GM19467 (cell line): Measurements from ENCODE around the gene ANXA4.
A peak's percentile ranks its signal among the peaks of the same experiment; 100 is the strongest.
"Not testable (repeated sequence)": the region's sequence is repeated elsewhere in the genome, so short reads cannot be mapped to it uniquely, and the experiment has no call there.

Experiments
- ATAC-seq: cut with Tn5 transposase; IDR thresholded peaks from one replicate; pipeline ENCODE4 v1.9.1; 2021; ENCODE audit warnings: mild to moderate bottlenecking, moderate library complexity; ENCODE audit not compliant: unreplicated experiment

ANXA4 gene

GRCh38 chr2:69801745-69802290, 59.9 kb downstream of the ANXA4 start:
- ATAC-seq = no peak

DNA sequence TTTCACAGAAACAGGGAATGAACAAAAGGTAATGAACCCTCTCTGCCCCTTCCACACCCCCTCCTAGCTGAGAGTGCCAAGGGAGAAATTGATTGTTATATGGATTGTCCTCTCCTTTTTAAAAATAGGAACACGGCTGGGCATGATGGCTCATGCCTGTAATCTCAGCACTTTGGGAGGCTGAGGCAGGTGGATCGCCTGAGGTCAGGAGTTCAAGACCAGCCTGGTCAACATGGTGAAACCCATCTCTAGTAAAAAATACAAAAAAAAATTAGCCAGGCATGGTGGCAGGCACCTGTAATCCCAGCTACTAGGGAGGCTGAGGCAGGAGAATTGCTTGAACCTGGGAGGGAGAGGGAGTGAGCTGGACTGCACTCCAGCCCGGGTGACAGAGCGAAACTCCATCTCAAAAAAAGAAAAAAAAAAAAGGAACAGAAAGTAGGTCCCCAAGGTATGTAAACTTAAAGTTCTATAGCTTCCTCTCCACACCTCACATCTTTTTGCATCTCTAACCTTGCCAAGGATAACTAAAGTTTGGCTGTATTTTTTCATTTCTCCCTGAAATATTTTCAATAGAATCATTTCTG, 60.9 kb downstream of the ANXA4 start:
- ATAC-seq = not testable (repeated sequence)

DNA sequence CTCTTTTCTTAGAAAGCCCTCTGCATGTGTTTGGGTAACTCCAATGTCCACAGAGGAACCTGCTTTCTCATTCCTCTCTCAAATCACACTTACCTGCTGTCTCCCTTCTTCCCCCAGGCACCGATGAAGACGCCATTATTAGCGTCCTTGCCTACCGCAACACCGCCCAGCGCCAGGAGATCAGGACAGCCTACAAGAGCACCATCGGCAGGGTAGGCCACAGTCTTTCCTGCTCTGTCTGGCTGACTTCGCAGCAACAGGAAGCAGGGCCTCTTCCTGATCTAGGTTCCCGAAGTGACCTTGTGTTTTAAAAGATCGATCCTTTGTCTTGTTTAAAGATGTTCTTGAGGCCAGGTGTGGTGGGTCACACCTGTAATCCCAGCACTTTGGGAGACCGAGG, 62.5 kb downstream of the ANXA4 start:
- ATAC-seq = no peak

DNA sequence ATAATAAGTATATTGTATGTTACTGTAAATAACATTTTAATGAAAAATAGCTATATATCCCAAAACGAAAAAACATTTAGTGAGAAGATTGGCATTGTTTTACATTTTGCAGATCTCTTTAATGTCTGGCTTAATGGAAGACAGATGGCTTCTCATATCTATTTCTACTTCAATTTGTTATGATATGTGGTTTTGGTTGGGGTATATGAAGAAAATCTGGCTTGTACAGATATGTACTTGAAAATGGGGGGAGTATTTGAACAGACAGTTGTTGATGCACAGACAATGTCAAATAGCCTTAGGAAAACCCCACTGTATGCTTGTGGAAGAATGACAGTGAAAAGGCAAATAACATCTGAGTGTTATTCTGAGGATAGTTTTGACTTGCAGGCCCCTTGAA, 64.0 kb downstream of the ANXA4 start:
- no peak for ATAC-seq

- no peak for ATAC-seq
Observed at GRCh38 chr2:69807821-69808540, 66.0 kb downstream of the ANXA4 start.

GRCh38 chr2:69810550-69810949, 68.6 kb downstream of the ANXA4 start:
- no peak for ATAC-seq

- no peak for ATAC-seq
Observed at GRCh38 chr2:69811018-69811417, 69.1 kb downstream of the ANXA4 start.

DNA sequence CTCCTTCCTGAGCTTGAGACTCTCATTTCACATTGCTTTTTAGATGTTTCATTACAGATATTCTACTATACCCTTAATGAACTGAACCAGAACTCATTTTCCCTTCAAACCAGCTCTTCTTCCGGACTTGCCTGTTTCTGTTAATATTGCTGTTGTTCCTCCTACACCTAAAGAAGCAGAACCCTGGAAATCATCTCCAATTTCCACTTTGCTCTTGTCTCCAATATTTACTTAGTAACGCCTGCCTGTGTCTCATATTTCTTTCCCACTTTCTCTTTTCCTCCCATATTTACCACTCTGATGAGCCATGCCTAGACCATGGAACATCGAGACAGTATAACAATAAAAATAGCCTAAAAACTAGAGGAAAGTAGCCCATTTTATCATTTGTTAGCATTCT, 69.7 kb downstream of the ANXA4 start:
- ATAC-seq = no peak

DNA sequence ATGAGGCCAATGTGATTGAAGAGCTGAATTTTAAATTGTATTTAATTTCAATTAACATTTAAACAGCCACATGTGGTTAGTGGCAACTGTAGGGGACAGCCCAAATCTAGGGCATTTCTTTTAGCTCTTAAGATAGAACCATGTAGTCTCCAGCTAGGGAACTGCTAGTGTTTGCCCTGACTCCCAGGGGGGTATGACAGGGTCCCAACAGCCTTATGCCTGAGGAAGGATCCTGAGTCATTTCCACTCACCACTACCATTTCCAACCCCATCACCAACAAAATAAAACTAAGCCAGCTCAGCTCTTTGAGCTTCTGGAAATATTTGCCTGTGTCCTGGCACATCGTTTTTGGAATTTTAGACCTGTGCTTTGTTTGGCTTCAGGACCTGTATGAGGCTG, 73.8 kb downstream of the ANXA4 start:
- ATAC-seq = no peak

DNA sequence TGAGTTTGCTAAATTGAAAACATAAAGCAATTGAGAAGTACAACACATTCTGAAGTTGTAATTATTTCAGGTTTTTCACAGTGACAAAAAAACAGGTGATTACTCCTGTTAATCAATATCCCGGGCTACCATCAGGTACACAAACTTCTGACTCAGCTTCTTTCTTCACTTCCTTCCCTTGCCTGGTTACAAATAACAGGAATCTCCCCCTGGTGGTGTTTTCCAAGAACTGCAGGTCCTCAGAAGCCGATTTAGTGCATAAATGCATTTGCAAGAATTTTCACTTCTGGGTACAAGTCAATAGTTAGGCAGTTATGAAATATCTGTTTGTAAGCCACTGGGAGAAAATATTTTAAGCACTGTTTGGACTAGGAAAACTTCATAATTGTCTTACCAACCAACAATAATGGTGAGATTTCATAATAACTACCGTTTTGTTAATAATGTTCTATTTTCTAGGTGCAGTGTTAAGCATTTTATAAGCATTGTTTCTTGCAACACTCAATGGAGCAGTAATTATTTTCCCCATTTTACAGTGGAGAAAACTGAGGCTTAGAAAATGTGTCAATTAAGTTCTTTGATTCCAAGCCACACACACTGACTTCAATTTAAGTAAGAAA, 75.1 kb downstream of the ANXA4 start:
- ATAC-seq = no peak

- ATAC-seq = no peak
Observed at GRCh38 chr2:69817729-69818501, 76.0 kb downstream of the ANXA4 start.

DNA sequence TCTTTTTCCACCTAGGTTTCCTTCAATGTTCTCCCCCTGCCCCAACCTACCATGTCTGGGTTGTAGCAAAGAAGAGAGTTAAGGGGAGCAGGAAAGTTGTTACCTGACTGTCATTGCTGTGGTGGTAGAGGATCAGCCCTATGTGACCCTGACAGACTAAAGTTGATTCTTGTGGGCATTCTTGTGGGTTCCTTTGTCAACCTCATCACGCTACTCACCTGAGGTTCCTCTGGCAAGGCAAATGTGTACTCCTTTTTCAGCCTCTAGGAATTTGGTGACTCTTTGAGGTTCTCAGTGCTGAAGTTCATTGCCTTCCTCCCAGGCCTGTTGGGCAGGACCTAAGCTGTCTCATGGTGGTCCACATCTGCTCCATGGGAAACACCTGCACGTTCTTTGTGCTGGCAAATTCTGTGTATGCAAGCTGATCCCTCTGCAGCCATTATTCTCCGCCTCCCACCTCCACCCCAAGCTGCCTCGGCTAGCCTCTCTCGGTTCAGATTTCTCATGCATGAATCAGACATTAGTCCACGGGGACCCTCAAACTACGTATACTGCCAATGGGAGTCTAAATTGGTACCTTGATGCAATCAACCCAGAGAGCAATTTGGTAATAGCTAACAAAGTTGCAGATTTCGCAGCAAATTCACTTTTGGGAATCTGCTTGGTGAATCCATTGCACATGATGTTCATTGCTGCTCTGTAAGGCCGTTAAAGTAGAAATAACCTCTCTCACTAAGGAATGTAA, 86.0 kb downstream of the ANXA4 start:
- ATAC-seq = no peak

DNA sequence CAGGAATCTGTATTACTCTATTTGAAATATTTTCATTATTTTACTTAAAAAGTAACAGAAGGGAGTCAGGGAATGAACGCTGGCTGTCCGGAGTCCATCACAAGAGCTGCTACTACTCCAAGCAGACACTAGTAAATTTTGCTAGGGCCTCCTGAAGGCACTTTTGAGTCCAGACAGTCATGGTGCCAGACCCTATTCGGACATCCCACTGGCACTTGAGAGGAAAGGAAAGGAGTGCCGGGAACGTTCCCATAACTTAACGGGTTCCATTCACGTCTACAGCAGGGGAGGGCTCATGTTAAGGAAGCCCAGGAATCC, 87.0 kb downstream of the ANXA4 start:
- ATAC-seq = no peak

DNA sequence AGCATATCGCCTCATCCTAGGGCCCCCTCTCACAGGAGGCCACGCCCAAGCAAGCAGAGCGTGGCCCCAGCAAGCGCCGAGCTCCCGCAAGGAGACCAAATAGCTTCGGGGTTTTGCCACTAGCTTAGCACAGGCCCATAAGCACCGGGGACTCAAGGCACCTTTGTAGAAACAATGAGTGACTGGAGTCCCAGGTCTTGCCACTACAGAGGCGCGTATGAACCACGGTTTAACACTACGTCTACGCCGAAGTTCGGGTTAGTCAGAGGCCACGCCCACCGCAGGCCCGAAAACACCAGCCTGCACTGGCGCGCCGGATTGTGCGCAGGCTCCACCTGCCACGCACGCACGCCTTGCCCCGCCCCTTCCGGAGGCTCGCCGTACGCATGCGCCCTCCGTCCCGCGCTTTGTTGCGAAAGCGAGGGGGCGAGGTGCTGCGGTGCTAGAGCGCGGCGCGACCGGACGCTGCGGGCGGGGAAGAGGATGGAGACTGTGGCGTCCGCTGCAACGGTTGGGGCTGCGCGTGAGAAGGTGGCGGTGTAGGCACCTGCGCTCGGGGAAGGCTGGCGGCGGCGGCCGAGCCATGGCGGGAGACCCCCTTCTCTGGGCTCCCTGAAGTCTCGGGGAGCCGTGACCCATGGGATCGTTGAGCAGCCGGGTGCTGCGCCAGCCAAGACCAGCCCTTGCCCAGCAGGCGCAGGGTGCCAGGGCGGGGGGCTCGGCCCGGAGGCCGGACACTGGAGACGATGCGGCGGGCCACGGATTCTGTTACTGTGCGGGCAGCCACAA, 87.5 kb downstream of the ANXA4 start, which contains the start of gene GMCL1:
Gene GMCL1, plus strand, starts transcription at position 405 of the 789 bp plus-strand sequence. Its CDS starts 233 bp downstream, at position 638.
- peak; percentile 90 for ATAC-seq

GRCh38 chr2:69830045-69830905, 88.3 kb downstream of the ANXA4 start:
- ATAC-seq = peak; percentile 18

DNA sequence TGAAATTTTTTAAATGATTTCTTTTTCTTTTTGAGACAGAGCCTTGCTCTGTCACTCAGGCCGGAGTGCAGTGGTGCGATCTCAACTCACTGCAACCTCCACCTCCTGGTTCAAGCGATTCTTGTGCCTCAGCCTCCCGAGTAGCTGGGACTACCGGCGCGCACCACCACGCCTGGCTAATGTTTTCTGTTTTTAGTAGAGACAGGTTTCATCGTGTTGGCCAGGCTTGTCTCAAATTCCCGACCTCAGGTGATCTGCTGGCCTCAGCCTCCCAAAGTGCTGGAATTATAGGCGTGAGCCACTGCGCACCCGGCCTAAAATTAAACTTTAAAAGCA, 88.9 kb downstream of the ANXA4 start:
- not testable (repeated sequence) for ATAC-seq

DNA sequence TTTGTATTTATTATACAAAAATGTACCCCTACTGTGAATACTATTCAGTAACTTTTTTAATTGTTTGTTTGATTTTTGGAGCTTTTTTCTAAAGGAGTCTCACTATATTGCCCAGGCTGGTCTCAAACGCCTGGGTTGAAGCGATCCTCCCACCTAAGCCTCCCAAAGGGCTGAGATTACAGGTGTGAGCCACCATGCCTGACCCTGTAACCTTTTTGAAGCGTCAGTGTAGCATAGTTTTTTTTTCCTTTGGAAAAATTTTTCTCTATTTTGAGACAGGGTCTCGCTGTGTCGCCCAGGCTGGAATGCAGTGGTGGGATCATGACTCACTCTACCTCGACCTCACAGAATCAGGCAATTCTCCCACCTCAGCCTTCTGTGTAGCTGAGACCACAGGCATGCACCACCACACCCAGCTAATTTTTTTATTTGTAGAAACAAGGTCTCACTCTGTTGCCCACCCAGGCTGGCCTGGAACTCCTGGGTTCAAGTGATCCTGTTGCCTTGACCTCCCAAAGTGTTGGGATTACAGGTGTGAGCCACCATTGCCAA, 89.5 kb downstream of the ANXA4 start:
- ATAC-seq = no peak

DNA sequence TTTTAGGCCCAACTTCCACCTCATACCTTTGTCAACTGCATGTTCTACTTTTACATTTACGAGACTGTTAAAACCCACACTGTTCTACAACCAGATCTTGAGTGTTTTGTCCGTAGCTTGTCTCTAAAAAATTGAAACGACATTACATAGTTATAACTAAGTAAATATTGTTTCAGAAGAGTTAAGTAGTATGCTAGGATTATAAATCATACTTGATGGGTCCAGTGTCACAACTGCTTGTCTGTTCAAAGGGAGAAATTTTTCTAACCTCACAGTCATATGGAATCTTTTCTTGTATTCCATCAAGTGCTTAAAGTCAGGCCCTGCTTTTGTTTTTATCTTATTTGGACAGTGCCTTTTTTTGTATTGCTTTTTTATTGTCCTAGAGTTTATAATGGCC, 91.8 kb downstream of the ANXA4 start:
- ATAC-seq = no peak

DNA sequence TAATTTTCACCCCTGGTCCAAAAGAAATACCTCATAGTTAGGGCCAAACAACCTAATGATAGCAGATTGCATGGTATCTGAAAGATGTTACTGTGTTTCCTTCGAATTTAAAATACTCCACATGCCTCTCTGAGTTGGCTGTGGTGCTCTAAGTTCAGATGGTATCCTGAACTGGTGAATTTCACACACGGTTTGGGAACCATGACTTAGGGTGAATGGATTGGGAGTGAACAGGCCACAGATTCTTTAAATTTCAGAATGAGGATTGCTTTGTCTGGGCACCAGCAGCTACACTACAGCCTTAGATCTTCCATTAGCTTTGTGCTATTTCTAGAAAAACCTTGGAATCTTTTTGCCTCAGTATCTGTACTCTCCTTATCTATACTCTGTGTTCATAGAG, 93.7 kb downstream of the ANXA4 start:
- no peak for ATAC-seq
